Muscle layer of duodenum (tissue), 2 donors: ENCODE results near the gene HINT1.

Experiments used
- H3K27ac ChIP-seq: one replicate; pipeline ENCODE4 v1.7.0; 2013; ENCODE audit warnings: mild to moderate bottlenecking, low read length
- H3K27me3 ChIP-seq: one replicate; pipeline ENCODE4 v1.7.0; 2013; ENCODE audit warnings: low read depth, mild to moderate bottlenecking, control low read depth, low read length
- H3K36me3 ChIP-seq, 2 donors: one replicate each; pipeline ENCODE4 v1.7.0; 2013; ENCODE audit warnings: low read length in 2 of 2, control low read depth in 1 of 2, mild to moderate bottlenecking in 1 of 2; ENCODE audit not compliant: insufficient read depth in 2 of 2, control insufficient read depth in 1 of 2
- H3K4me1 ChIP-seq, 2 donors: one replicate each; pipeline ENCODE4 v1.7.0; 2013; ENCODE audit warnings: low read length in 2 of 2, mild to moderate bottlenecking in 2 of 2, control low read depth in 1 of 2, moderate library complexity in 1 of 2; ENCODE audit not compliant: insufficient read depth in 2 of 2, control insufficient read depth in 1 of 2
- H3K4me3 ChIP-seq, 2 donors: one replicate each; pipeline ENCODE4 v1.7.0; 2013; ENCODE audit warnings: low read length in 2 of 2, low read depth in 1 of 2, mild to moderate bottlenecking in 1 of 2
- H3K9me3 ChIP-seq, 2 donors: one replicate each; pipeline ENCODE4 v1.7.0; 2013; ENCODE audit warnings: low read length in 2 of 2, control low read depth in 1 of 2, mild to moderate bottlenecking in 1 of 2; ENCODE audit not compliant: control insufficient read depth in 1 of 2
- donor health status: healthy.

Gene HINT1

DNA sequence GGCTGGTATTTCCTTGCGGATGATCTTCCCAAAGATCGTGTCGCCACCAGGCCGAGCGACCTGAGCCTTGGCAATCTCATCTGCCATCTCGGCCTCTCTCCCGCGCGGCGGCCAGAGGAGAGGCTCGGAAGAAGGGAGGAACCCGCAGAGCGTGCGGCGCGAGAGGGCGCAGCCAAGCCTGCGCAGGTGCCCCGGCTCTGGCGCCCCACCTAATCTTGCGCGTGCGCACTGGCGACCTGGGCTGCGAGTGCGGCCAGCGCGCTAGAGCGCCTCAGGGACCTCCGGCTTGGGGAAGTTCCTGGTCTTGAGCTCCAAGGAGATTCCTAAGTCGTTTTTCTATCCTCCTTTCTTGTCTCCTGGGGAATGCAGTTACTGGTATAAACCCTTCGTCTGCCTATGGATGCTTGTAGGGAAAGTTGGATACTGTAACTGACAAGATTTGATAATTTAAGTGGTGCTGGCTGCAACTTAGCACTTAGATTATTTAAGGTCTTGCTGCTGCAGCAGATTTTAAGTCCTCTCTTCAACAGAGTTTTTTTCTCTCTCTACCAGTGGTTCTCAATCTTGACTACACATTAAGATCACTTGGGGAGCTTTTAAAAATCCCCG, at the start of gene HINT1:
HINT1 (minus strand) TSS at position 138 of the 609 bp plus-strand sequence; CDS start at position 87, 51 bp downstream.
- peak within 1 kb of the TSS; percentile 96 for H3K27ac ChIP-seq
- H3K27me3 ChIP-seq: no peaks in the 10 kb centered on the region
- no peaks in the 10 kb centered on the region for H3K9me3 ChIP-seq
- H3K36me3 ChIP-seq: peaks cover 14 to 15% of the 10 kb centered on the region in 2 donors
- peak within 1 kb of the TSS; percentile 88 to 92 for H3K4me3 ChIP-seq
- peaks cover 16 to 22% of the 10 kb centered on the region in 2 donors for H3K4me1 ChIP-seq

- H3K36me3 ChIP-seq: no peaks in the 10 kb centered on the region
- no peaks in the 10 kb centered on the region for H3K9me3 ChIP-seq
- H3K4me3 ChIP-seq: no peak overlapping the region
- no peak overlapping the region for H3K27ac ChIP-seq
- no peaks in the 10 kb centered on the region for H3K27me3 ChIP-seq
- no peaks in the 10 kb centered on the region for H3K4me1 ChIP-seq
These were observed 49.7 kb upstream of the HINT1 start for GRCh38 chr5:131214609-131215227.

DNA sequence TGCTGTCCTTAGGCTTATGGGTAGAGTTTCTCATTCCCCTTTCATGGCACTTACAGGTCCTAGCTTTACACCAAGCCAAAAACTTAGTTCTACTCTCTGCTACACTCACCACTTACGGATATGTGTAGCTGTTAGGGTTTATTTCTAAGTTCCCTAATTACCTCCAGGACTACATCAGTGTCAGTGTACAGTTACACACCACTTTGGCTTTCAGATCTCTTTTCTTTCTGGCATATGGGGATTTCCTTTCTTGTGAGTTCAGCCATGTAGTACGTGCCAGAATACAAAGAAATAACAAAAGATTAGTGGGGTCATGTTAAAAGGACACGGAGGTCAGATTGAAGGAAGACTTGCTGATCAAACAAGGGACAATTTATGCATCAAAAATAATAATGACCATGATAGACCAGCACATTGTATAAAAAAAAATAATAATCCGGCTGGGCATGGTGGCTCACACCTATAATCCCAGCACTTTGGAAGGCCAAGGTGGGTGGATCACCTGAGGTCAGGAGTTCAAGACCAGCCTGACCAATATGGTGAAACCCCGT, 47.5 kb upstream of the HINT1 start:
- no peaks in the 10 kb centered on the region for H3K27me3 ChIP-seq
- no peak overlapping the region for H3K4me3 ChIP-seq
- H3K4me1 ChIP-seq: no peaks in the 10 kb centered on the region
- H3K36me3 ChIP-seq: no peaks in the 10 kb centered on the region
- no peaks in the 10 kb centered on the region for H3K9me3 ChIP-seq
- H3K27ac ChIP-seq: no peak overlapping the region

GRCh38 chr5:131211669-131212068, 46.6 kb upstream of the HINT1 start:
- H3K27me3 ChIP-seq: no peaks in the 10 kb centered on the region
- H3K4me3 ChIP-seq: no peak overlapping the region
- H3K36me3 ChIP-seq: no peaks in the 10 kb centered on the region
- no peaks in the 10 kb centered on the region for H3K9me3 ChIP-seq
- H3K27ac ChIP-seq: no peak overlapping the region
- no peaks in the 10 kb centered on the region for H3K4me1 ChIP-seq

- Histone ChIP-seq H3K4me1 (no peaks in the 10 kb centered on the region), H3K36me3 (no peaks in the 10 kb centered on the region), H3K27me3 (no peaks in the 10 kb centered on the region), H3K27ac (no peak overlapping the region), H3K9me3 (no peaks in the 10 kb centered on the region), H3K4me3 (no peak overlapping the region)
These were observed 45.1 kb upstream of the HINT1 start for GRCh38 chr5:131210151-131210510.

DNA sequence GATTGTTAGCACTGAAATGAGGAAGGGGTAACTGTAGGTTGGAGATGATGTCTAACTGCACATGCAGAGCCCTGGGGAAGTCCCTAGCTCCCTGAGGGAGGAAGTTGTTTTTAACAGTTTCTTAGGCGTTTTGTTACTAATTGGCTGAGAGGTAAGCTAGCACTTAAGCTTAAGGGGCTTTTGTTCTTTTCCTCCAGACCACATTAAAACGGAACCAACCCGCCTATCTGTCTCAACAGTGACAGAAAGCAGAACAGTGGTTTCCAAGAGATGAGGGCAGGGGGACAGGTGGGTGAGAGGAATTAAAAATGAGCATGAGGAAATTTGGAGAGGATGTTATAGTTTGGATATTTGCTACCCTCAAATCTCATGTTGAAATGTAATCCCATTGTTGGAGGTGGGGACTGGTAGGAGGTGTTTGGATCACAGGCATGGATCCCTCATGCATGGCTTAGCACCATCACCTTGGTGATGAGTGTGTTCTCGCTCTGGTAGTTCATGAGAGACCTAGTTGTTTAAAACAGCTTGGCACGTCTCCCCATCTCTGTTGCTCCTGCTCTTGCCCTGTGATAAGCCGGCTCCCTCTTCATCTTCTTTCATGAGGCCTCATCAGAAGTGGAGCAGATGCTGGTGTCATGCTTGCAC, 44.6 kb upstream of the HINT1 start:
- Histone ChIP-seq H3K27ac (no peak overlapping the region), H3K27me3 (no peaks in the 10 kb centered on the region), H3K9me3 (no peaks in the 10 kb centered on the region)

GRCh38 chr5:131209175-131209505, 44.1 kb upstream of the HINT1 start:
- Histone ChIP-seq H3K9me3 (no peaks in the 10 kb centered on the region), H3K4me1 (no peaks in the 10 kb centered on the region), H3K36me3 (no peaks in the 10 kb centered on the region), H3K4me3 (no peak overlapping the region), H3K27me3 (no peaks in the 10 kb centered on the region), H3K27ac (no peak overlapping the region)

More for the DNA sequence above, 44.6 kb upstream of the HINT1 start:
- Histone ChIP-seq H3K4me3 (no peak overlapping the region), H3K36me3 (no peaks in the 10 kb centered on the region), H3K4me1 (no peaks in the 10 kb centered on the region)

DNA sequence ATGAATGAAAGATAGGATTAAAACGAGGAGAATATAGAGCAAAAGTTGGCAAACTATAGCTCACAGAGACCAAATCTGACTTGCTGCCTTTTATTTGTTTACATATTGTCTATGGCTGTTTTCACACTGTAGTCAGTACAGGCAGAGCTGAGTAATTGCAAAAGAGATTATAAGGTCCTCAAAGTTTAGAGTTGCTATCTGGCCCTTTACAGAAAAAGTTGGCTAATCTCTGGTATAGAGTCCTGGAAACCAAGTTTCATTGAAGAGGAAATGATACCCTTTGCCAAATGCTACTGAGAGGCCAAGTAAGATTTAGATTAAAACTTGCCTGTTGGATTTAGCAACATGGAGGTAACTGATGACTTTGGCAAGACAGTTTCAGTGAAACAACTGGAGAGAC, 41.7 kb upstream of the HINT1 start:
- Histone ChIP-seq H3K9me3 (no peaks in the 10 kb centered on the region), H3K4me1 (no peaks in the 10 kb centered on the region), H3K4me3 (no peak overlapping the region), H3K27ac (no peak overlapping the region), H3K27me3 (no peaks in the 10 kb centered on the region), H3K36me3 (no peaks in the 10 kb centered on the region)

DNA sequence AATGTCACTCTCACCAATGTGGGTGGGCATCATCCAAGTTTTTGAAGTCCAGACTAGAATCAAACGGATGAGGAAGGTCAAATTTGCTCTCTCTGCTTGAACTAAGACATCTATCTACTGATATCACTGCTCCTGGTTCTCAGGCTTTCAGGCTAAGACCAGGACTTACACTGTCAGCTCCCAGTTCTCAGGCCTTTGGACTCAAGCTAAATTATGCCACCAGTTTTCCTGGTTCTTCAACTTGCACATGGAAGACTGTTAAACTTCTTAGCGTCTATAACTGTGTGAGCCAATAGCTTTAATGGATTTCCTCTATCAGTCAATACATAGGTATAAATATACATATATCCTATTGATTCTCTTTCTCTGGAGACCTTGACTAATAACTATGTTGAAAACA, 41.0 kb upstream of the HINT1 start:
- H3K4me1 ChIP-seq: no peaks in the 10 kb centered on the region
- no peaks in the 10 kb centered on the region for H3K36me3 ChIP-seq
- no peaks in the 10 kb centered on the region for H3K9me3 ChIP-seq
- no peak overlapping the region for H3K27ac ChIP-seq
- H3K4me3 ChIP-seq: no peak overlapping the region
- no peaks in the 10 kb centered on the region for H3K27me3 ChIP-seq

DNA sequence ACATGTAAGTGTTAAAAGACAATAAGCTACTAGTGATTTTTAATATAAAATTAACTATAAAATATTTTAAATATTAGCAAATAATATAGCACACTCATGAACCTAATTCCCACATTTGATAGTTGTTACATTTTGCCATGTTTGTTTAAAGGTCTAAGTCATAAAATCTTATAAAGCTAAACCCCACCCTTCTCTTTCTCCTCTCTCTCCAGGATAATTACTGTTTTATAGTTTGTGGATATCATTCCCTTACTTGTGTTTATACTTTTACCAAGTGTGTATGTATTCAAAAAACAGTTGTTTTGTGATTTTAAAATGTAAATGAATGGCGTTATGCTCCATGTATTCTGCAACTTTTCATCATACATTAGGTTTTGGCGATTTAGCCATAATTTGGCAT, 39.9 kb upstream of the HINT1 start:
- Histone ChIP-seq H3K36me3 (peaks cover under 1 to 2% of the 10 kb centered on the region in 2 donors), H3K4me3 (no peak overlapping the region), H3K9me3 (no peaks in the 10 kb centered on the region), H3K4me1 (no peaks in the 10 kb centered on the region), H3K27me3 (no peaks in the 10 kb centered on the region), H3K27ac (no peak overlapping the region)

- H3K36me3 ChIP-seq: peaks cover 3 to 7% of the 10 kb centered on the region in 2 donors
- H3K4me3 ChIP-seq: no peak overlapping the region
- no peaks in the 10 kb centered on the region for H3K9me3 ChIP-seq
- H3K27ac ChIP-seq: no peak overlapping the region
- no peaks in the 10 kb centered on the region for H3K4me1 ChIP-seq
- H3K27me3 ChIP-seq: no peaks in the 10 kb centered on the region
These were observed 35.5 kb upstream of the HINT1 start for GRCh38 chr5:131200560-131200959.
